LHCN-M2 (cell line): ENCODE data around the gene ZNF385B. TPM values are rescaled to one million over a fixed set of nuclear protein-coding genes. Genes with fewer than 3 reads are reported as not detected.
A peak's percentile ranks its signal among the peaks of the same experiment; 100 is the strongest.

Experiments used
- DNase-seq: peaks from one replicate; pipeline ENCODE4 v3.0.0-alpha.2; 2012; ENCODE audit warnings: low read depth
- total RNA-seq: library from RNA; depleted of rRNA; stranded (reverse); fragments of >200 nt; gene quantifications from 2 replicates; pipeline ENCODE4 v1.2.3, GENCODE V29; 2014

ZNF385B gene
- total RNA-seq, 1 experiment from 2014 or later = 0.17 TPM

- no peak for DNase-seq
Measured at GRCh38 chr2:179685146-179685545, 176.3 kb downstream of the ZNF385B start.

DNA sequence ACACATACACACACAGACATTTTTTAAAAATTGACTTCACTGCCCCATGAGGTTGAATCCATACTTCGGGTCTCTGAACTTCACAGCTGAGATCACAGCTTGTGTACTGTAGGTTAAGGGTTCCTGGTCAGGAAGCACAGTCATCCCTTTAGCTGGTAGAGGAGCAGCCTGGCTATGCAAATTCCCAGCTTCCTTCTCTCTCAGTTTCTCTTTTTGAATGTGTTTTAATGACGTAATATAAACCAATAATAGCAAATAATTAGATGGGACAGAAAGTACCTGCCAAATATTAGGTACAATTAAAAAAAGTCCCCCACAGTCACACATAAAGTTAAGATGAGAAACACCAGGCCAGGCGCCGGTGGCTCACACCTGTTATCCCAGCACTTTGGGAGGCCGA lies 178.7 kb downstream of the ZNF385B start:
- no peak for DNase-seq

- no peak for DNase-seq
Measured at GRCh38 chr2:179677746-179678505, 183.5 kb downstream of the ZNF385B start.

GRCh38 chr2:179677077-179677688 lies 184.2 kb downstream of the ZNF385B start:
- peak; percentile 21 for DNase-seq

GRCh38 chr2:179675435-179675834 lies 186.0 kb downstream of the ZNF385B start:
- no peak for DNase-seq

- DNase-seq = peak; percentile 29
Measured at GRCh38 chr2:179671043-179671981, 190.1 kb downstream of the ZNF385B start.

DNA sequence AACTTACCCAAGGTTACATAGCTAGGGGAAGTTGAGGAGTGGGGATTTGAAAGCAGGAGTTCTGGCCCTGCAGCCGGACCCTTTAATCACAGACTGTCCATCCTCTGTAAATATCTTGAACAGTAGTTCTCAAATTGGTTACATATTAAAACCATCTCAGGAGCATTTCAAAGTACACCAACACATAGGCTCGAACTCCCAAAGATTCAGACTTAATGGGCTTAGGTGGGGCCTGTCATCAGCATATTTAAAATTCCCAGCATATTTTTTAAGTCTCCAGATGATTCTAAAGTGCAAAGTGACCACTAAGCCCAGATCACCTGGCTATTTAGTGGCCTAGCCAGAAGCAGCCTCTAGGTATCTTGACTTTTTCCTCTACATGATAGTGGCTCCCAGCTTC lies 192.2 kb downstream of the ZNF385B start:
- no peak for DNase-seq

- no peak for DNase-seq
Measured at GRCh38 chr2:179664972-179665812, 196.2 kb downstream of the ZNF385B start.

GRCh38 chr2:179661986-179662385 lies 199.4 kb downstream of the ZNF385B start:
- DNase-seq = no peak

DNA sequence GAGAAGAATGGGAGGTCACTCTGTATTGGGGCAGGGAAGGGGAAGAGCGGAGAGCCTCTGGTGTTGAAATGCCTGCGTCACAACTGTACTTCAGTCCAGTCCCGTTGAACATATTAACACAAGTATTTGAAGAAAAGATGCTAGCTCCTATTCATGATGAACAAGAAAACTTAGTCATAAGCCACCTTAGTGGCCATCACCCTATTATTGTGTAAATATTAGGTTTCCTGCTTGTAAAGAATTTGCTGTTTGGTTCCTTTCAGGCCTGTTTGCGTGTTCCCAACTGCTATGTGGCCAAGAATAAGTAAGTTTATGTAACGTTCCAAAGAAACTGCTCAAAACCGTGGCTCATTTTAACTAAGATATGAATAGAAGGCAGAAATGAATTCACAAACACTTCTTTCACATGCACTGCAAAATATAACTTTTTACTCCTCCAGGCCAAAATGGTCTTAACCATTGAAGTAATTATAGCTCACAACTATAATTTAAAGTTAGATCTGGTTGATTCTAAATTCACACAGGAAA lies 204.3 kb downstream of the ZNF385B start:
- DNase-seq = no peak

- DNase-seq = peak; percentile 66
Measured at GRCh38 chr2:179655627-179656026, 205.8 kb downstream of the ZNF385B start.

- DNase-seq = no peak
Measured at GRCh38 chr2:179654806-179655205, 206.6 kb downstream of the ZNF385B start.

DNA sequence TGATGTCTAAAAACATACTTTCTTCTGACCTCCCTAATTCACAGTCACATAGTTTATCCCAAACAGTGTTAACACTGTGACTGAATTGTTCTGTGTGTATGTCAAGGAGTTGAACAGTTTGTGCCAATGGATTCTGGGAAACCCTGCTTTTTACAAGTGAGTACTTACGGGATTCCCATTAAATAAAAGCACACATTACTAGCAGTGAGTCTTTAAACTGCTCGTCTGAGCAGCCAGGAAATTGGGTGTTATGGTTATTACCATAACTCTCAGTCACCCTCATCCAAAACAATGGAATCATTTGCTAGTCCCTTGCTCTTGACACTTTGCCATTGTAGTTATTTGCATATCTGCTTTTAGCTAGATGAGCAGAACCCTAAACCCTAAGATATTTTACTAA lies 209.1 kb downstream of the ZNF385B start:
- no peak for DNase-seq

- no peak for DNase-seq
Measured at GRCh38 chr2:179650420-179650819, 211.0 kb downstream of the ZNF385B start.

- DNase-seq = peak; percentile 9
Measured at GRCh38 chr2:179646862-179647587, 214.4 kb downstream of the ZNF385B start.

- no peak for DNase-seq
Measured at GRCh38 chr2:179646173-179646769, 215.1 kb downstream of the ZNF385B start.

GRCh38 chr2:179645047-179645446 lies 216.4 kb downstream of the ZNF385B start:
- no peak for DNase-seq

DNA sequence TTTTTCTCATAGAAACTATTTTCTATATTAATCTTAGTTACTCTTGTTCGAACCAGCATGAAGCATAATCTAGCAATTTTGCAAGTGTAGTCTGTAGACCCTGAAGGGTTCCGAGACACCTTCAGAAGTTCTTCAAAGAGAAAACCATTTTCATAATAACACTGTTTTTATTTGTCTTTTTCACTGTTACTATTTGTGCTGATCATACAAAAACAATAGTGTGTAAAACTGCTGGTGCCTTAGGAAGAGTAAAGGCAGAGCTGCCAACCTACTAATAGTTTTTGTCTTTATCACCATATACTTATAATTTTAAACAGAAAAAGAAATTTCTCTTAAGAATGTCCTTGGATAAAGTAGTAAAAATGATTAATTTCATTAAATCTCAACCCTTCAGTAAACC lies 218.9 kb downstream of the ZNF385B start:
- DNase-seq = no peak

DNA sequence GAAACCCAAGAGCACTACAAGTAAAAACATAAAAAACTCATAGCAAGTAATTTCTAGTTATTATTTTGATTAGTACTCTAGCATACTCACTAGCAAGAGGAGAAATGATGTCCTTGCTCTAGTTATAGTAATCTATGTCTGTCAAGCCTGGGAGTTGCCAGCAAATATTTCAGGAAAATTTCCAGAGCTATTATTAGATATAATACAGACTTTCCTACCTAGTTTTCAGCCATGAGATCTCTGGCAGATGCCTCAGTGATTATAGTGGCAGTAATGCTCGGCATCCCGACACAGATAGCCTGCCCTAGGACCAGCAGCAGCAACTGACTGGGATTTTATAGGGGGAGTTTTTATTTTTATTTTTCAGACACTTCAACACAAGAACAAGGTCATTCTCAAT lies 224.4 kb downstream of the ZNF385B start:
- DNase-seq = no peak
